Measurements from ENCODE around the gene GRB10. TPM values are rescaled to one million over a fixed set of nuclear protein-coding genes. Genes with fewer than 3 reads are reported as not detected.

Gene GRB10
- total RNA-seq, 1 donor from 2014 or later = not detected

DNA sequence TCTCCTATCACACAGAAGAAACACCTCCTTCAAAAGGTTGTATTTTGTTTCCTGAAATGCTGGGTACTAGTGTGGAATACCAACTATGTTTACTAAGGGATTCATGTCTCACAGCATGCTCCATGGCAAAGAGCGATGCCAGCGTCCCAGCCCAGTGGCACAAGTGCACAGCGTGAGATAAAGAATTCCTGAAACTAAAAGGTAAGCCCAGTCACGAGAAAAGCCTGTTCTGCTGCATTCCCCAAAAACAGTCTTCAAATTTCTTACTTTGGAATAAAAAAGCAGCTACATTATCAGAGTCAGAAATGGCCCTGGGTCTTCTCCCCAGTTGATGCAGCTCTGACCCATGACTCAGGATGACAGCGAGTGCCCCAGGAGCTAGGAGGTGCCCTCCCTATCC is 164.4 kb downstream of the GRB10 start:
- ChIA-PET CTCF (no interaction called here), POLR2A (no interaction called here)
- DNase-seq (no peak), ATAC-seq (ENCODE audit: low read depth) (no peak)
- Mint-ChIP-seq H3K36me3 (ENCODE audit: low read depth) (no peaks in the 10 kb centered on the region), H3K9me3 (no peaks in the 10 kb centered on the region), H3K4me1 (no peaks in the 10 kb centered on the region), H3K4me3 (no peak overlapping the region), H3K27me3 (peaks cover 2% of the 10 kb centered on the region), H3K27ac (no peak overlapping the region)
- TF ChIP-seq, protein P1, sequence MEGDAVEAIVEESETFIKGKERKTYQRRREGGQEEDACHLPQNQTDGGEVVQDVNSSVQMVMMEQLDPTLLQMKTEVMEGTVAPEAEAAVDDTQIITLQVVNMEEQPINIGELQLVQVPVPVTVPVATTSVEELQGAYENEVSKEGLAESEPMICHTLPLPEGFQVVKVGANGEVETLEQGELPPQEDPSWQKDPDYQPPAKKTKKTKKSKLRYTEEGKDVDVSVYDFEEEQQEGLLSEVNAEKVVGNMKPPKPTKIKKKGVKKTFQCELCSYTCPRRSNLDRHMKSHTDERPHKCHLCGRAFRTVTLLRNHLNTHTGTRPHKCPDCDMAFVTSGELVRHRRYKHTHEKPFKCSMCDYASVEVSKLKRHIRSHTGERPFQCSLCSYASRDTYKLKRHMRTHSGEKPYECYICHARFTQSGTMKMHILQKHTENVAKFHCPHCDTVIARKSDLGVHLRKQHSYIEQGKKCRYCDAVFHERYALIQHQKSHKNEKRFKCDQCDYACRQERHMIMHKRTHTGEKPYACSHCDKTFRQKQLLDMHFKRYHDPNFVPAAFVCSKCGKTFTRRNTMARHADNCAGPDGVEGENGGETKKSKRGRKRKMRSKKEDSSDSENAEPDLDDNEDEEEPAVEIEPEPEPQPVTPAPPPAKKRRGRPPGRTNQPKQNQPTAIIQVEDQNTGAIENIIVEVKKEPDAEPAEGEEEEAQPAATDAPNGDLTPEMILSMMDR (IDR thresholded peaks at IDR 0.05) = no peak
- intact Hi-C loops (cut with micrococcal nuclease) = no loop called here

DNA sequence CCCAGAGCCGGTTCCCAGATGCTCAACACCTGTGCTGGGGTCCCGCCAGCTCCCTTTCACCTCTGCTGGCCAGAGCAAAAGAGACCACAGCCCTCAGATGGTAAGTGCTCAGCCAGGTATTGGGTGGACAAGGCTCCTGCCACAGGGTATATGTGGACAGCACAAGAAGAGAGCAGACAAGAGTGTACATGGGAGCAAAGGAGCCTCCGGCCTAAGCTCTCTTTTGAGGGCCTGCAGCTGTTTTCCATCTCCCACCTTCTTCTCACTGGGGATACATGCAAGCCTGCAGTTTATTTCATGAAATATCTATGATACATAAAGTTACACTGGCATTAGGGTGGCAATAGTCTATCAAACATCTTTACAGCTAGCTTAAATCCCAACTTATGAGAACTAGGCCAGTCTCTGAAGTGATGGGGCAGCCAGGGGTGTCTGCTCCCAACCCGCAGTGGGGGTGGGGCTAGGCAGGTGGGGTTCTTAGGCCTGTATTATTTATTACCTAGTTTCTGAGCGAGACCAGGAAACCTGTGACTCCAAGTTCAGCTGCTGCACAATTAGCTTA is 167.1 kb downstream of the GRB10 start:
- Mint-ChIP-seq H3K36me3 (ENCODE audit: low read depth) (no peaks in the 10 kb centered on the region), H3K27ac (no peak overlapping the region), H3K4me3 (no peak overlapping the region), H3K27me3 (peaks cover 2% of the 10 kb centered on the region), H3K4me1 (no peaks in the 10 kb centered on the region), H3K9me3 (no peaks in the 10 kb centered on the region)
- intact Hi-C loops (cut with micrococcal nuclease) = no loop called here
- TF ChIP-seq, protein P1 (IDR thresholded peaks at IDR 0.05) = no peak
- ChIA-PET CTCF (no interaction called here), POLR2A (no interaction called here)
- ATAC-seq (ENCODE audit: low read depth) (no peak), DNase-seq (no peak)

DNA sequence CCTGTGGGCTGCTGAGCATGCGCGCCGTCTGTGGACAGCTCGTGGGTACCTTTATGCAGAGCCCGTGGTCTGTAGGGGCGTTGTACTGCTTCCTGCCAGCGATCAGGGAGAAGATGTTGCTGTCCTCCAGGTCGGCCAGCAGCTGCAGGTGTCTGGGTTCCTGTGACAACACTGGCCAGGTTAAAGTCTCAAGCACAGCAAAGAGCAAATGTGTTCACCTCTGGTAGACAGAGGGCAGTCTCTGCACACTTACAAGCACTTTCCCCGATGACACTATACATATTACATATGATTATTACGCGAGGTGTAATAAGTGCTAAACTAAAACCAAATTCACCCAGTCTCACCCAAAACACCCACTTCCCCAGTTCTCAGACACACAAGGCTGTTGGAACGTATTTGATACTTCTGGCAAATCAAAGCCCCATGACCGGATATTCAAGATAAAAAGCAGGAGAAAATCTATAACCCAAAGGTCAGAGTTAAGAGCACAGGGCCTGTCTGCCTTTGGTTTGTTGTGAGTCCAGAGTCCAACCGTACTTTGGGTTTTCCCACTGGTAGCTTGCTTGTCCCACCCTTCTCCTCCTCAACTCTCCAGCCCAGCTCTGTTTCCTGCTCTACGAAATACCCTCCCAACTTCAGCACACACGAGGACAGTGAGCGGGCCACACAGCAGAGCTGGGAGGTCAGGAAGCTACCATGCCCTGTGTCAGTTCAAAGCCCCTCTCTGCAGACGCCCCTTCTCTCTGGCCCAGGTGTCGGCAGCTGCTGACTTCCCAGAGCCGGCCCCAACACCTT is 167.8 kb downstream of the GRB10 start:
- DNase-seq (no peak), ATAC-seq (ENCODE audit: low read depth) (no peak)
- H3K27me3 Mint-ChIP-seq = peaks cover 2% of the 10 kb centered on the region
- no peak overlapping the region for H3K4me3 Mint-ChIP-seq
- TF ChIP-seq, protein P1 (IDR thresholded peaks at IDR 0.05) = no peak
- H3K36me3 Mint-ChIP-seq (ENCODE audit: low read depth) = no peaks in the 10 kb centered on the region
- no peaks in the 10 kb centered on the region for H3K4me1 Mint-ChIP-seq
- intact Hi-C loops (cut with micrococcal nuclease) = no loop called here
- ChIA-PET POLR2A (no interaction called here), CTCF (interaction anchor here (1.1 kb wide), 1 partner anchor 18 kb away, joined by 3 read pairs; no protein-coding TSS in a partner anchor)
- H3K9me3 Mint-ChIP-seq = no peaks in the 10 kb centered on the region
- no peak overlapping the region for H3K27ac Mint-ChIP-seq

DNA sequence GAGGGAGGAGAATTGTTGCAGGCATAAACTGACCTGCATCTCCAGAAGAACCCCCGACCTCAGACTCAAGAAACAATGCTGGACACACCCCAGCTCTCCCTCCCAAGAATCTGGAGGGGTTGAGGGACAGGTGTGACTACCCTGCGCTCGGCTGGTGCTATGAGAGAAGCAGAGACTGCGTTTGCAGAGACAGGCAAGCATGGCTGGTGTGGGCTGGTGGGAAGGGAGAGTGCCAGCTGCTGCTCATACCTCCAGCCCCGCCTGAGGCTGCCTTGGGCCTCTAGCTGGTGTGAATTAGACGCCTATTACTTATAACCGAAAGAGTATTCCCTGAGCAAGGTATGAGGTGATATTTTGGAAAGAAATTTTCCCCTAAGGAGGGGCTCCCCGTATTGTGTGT is 169.2 kb downstream of the GRB10 start:
- Mint-ChIP-seq H3K9me3 (no peaks in the 10 kb centered on the region), H3K27ac (no peak overlapping the region), H3K27me3 (peaks cover 2% of the 10 kb centered on the region), H3K36me3 (ENCODE audit: low read depth) (no peaks in the 10 kb centered on the region), H3K4me3 (no peak overlapping the region), H3K4me1 (no peaks in the 10 kb centered on the region)
- ATAC-seq (ENCODE audit: low read depth) (no peak), DNase-seq (no peak)
- intact Hi-C loops (cut with micrococcal nuclease) = no loop called here
- TF ChIP-seq, protein P1 (IDR thresholded peaks at IDR 0.05) = no peak
- POLR2A ChIA-PET = no interaction called here
- CTCF ChIA-PET = interaction anchor here (1.1 kb wide), 1 partner anchor 17 kb away, joined by 3 read pairs; no protein-coding TSS in a partner anchor

DNA sequence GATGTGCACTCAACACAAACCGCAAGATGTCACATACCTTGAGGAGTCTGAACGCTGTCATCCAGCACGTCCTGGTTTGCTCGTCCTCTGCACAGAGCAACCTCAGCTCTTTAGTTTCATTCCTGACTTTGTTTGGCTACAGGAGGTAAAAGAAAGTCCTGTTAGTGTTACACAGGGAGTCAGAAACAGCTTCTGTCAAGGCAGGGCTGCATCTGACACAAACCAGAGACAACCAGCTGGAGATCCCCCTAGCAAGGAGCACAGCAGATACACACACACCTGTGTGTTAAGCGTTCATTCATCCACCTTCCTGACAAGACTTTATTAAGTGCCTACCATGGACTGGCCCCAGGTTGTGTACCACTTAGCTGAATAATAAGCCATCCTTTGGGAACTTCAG is 170.0 kb downstream of the GRB10 start:
- intact Hi-C loops (cut with micrococcal nuclease) = no loop called here
- Mint-ChIP-seq H3K27ac (no peak overlapping the region), H3K4me1 (no peaks in the 10 kb centered on the region), H3K27me3 (no peaks in the 10 kb centered on the region), H3K9me3 (no peaks in the 10 kb centered on the region), H3K4me3 (no peak overlapping the region), H3K36me3 (ENCODE audit: low read depth) (no peaks in the 10 kb centered on the region)
- ATAC-seq (ENCODE audit: low read depth) (no peak), DNase-seq (no peak)
- ChIA-PET POLR2A (no interaction called here), CTCF (interaction anchor here (1.1 kb wide), 1 partner anchor 18 kb away, joined by 3 read pairs; no protein-coding TSS in a partner anchor)
- TF ChIP-seq, protein P1 (IDR thresholded peaks at IDR 0.05) = no peak

All from activated B cell treated with CpG ODN at 0.5 μM for 24 hours (primary cell).